H1 (cell line): ENCODE data around the gene ARHGAP25.

Source experiments
- ATF2 ChIP-seq: IDR thresholded peaks from 2 replicates; pipeline ENCODE4 v1.6.1; 2012; ENCODE audit warnings: low read length, inconsistent platforms
- CTCF ChIP-seq, 3 experiments: IDR thresholded peaks; 1 replicate in 2 of 3; 2 replicates in 1 of 3; pipeline versions ENCODE4 v1.5.1 to v1.6.1; 2011; ENCODE audit warnings: low read length in 3 of 3, mild to moderate bottlenecking in 3 of 3, inconsistent platforms in 2 of 3, low read depth in 1 of 3, moderate library complexity in 1 of 3; ENCODE audit not compliant: insufficient read depth in 1 of 3; ENCODE audit errors: control extremely low read depth in 1 of 3
- EZH2 ChIP-seq: fragments of 200-600 bp; sonication (generic); IDR thresholded peaks from 2 replicates; pipeline ENCODE4 v1.7.1; 2012; ENCODE audit warnings: low read depth, mild to moderate bottlenecking, moderate library complexity, low read length, inconsistent platforms; ENCODE audit not compliant: severe bottlenecking
- GABPA ChIP-seq: IDR thresholded peaks from 2 replicates; pipeline ENCODE4 v1.6.1; 2011; ENCODE audit warnings: mild to moderate bottlenecking, low read length, moderate library complexity, borderline replicate concordance; ENCODE audit not compliant: insufficient read depth
- JUND ChIP-seq: IDR thresholded peaks from 2 replicates; pipeline ENCODE4 v1.6.1; 2011; ENCODE audit warnings: mild to moderate bottlenecking, improper control_type of control experiment, low read length
- MAFK ChIP-seq: IDR thresholded peaks from 2 replicates; pipeline ENCODE4 v1.6.1; 2012; ENCODE audit warnings: low read depth, mild to moderate bottlenecking, improper control_type of control experiment, low read length
- MAX ChIP-seq: IDR thresholded peaks from 2 replicates; pipeline ENCODE4 v1.6.1; 2012; ENCODE audit warnings: inconsistent platforms
- POLR2A ChIP-seq, 2 experiments: IDR thresholded peaks; 1 replicate in 1 of 2; 2 replicates in 1 of 2; pipeline ENCODE4 v1.6.1; 2011; ENCODE audit warnings: low read depth in 2 of 2, low read length in 2 of 2, mild to moderate bottlenecking in 2 of 2; ENCODE audit errors: control extremely low read depth in 1 of 2
- POLR2AphosphoS5 ChIP-seq: IDR thresholded peaks from 2 replicates; pipeline ENCODE4 v1.6.1; 2011; ENCODE audit warnings: low read depth, low read length
- TAF7 ChIP-seq: optimal IDR thresholded peaks from 2 replicates; pipeline ENCODE3; 2011; ENCODE audit warnings: low read depth, mild to moderate bottlenecking, inconsistent platforms, low read length, moderate library complexity, borderline replicate concordance

- TF ChIP-seq EZH2 = no peak
- 0 out of 2 replicates have a peak, but pooled peaks have one; percentile 28 for TF ChIP-seq MAX
- TF ChIP-seq POLR2AphosphoS5 = no peak
- no peak for TF ChIP-seq CTCF (IDR thresholded peaks at IDR 0.05; ENCODE audit: control extremely low read depth in 1 of 3, insufficient read depth in 1 of 3, low read depth in 1 of 3, low read length in 3 of 3)
- TF ChIP-seq POLR2A (IDR thresholded peaks at IDR 0.05; ENCODE audit: control extremely low read depth in 1 of 2, low read depth in 2 of 2, low read length in 2 of 2) = no peak
- TF ChIP-seq TAF7 = no peak
- TF ChIP-seq ATF2 = no peak
- no peak for TF ChIP-seq GABPA
- no peak for TF ChIP-seq JUND
- no peak for TF ChIP-seq MAFK
Measured at GRCh38 chr2:68756178-68756577, 21.6 kb downstream of the ARHGAP25 start.
